Small intestine (tissue), 7 donors: ENCODE measurements around the gene FXYD5. TPM values are rescaled to one million over a fixed set of nuclear protein-coding genes. Genes with fewer than 3 reads are reported as not detected.

Experiments
- DNase-seq, 2 donors: peaks; one replicate each; pipeline versions ENCODE4 v3.0.0 to v3.0.0-alpha.2; 2013
- FAIRE-seq: peaks from 2 replicates; lab custom pipeline; 2012; peaks lifted over from hg19 to GRCh38; lab: Jason Lieb, UNC
- H3K27ac ChIP-seq, 3 donors: one replicate each; pipeline ENCODE4 v1.5.1; 2013; ENCODE audit warnings: low read length in 2 of 3, mild to moderate bottlenecking in 2 of 3, control low read depth in 1 of 3, inconsistent platforms in 1 of 3, low read depth in 1 of 3, moderate library complexity in 1 of 3
- H3K27me3 ChIP-seq, 3 donors: one replicate each; pipeline ENCODE4 v1.6.1; 2013; ENCODE audit warnings: low read length in 3 of 3, inconsistent platforms in 1 of 3; ENCODE audit not compliant: control insufficient read depth in 3 of 3, insufficient read depth in 3 of 3
- H3K36me3 ChIP-seq, 3 donors: one replicate each; pipeline ENCODE4 v1.6.1; 2013; ENCODE audit warnings: low read length in 3 of 3, inconsistent platforms in 1 of 3, low read depth in 1 of 3, mild to moderate bottlenecking in 1 of 3, moderate library complexity in 1 of 3; ENCODE audit not compliant: control insufficient read depth in 3 of 3, insufficient read depth in 2 of 3
- H3K4me1 ChIP-seq, 3 donors: one replicate each; pipeline ENCODE4 v1.6.1; 2013; ENCODE audit warnings: low read length in 2 of 3, inconsistent platforms in 1 of 3, low read depth in 1 of 3, mild to moderate bottlenecking in 1 of 3, moderate library complexity in 1 of 3; ENCODE audit not compliant: control insufficient read depth in 3 of 3, insufficient read depth in 2 of 3
- H3K4me3 ChIP-seq, 3 donors: one replicate each; pipeline ENCODE4 v1.5.1; 2013; ENCODE audit warnings: low read length in 3 of 3, control low read depth in 1 of 3, inconsistent platforms in 1 of 3, low read depth in 1 of 3, mild to moderate bottlenecking in 1 of 3, moderate library complexity in 1 of 3
- H3K9me3 ChIP-seq, 2 donors: one replicate each; pipeline ENCODE4 v1.6.1; 2013; ENCODE audit warnings: low read depth in 1 of 2, low read length in 1 of 2; ENCODE audit not compliant: control insufficient read depth in 2 of 2, insufficient read depth in 1 of 2
- WGBS, 3 donors: extraction: QIAGEN DNeasy Blood & Tissue Kit; methylation state at CpG; one replicate each; pipeline ENCODE4 v1.1.7; 2013; 5-methylcytosine and 5-hydroxymethylcytosine counted together
- polyA plus RNA-seq, 4 donors: library from polyadenylated mRNA; stranded (reverse) in 3 of 4; unstranded in 1 of 4; fragments of 200-250 nt in 3 of 4; fragments of 120-200 nt in 1 of 4; gene quantifications; one replicate each; pipeline versions ENCODE4 v1.2.1 to v1.2.3, GENCODE V29; 2013
- donor health status: healthy with polysubstance abuse.
- donor health status: control.
- donor health status: control.
- donor health status: Bipolar disorder and iron deficiency.
- donor health status: healthy.

The FXYD5 gene
- polyA plus RNA-seq, 4 donors, result 3.4 to 60.5 (median 30.2) TPM

GRCh38 chr19:35167251-35168119, 12.9 kb downstream of the FXYD5 start:
- Histone ChIP-seq H3K36me3 (peaks cover 2 to 35% (median 8%) of the 10 kb centered on the region in 3 donors), H3K4me3 (no peak overlapping the region), H3K4me1 (no peaks in the 10 kb centered on the region), H3K9me3 (peaks cover 0 to 36% of the 10 kb centered on the region in 2 donors), H3K27ac (no peak overlapping the region), H3K27me3 (no peaks in the 10 kb centered on the region)
- FAIRE-seq (no peak), DNase-seq (no peak)
- 68 to 74% (median 70%) methylated on average over 5 of the region's 5 CpGs for WGBS, 3 donors

DNA sequence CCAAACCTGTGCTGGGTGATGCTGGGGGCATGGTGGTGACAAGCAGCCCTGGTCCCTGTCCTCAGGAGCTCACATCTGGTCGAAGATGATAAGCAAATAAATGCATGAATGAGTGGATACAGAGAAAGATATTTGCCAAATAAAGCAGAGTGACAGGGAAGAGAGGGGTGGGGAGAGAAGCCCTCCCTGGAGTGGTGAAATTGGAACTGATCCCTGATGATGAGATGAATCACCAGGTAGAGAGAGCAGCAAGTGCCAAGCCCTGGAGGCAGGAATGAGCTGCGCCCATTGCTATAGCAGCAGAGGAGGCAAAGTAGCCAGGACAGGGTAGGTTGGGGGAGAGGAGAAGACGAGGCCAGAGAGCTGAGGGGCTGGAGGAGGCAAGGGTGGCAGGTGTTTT, 13.7 kb downstream of the FXYD5 start:
- 61 to 80% (median 64%) methylated on average over 3 of the region's 3 CpGs for WGBS, 3 donors

GRCh38 chr19:35169221-35169995, 14.9 kb downstream of the FXYD5 start:
- Histone ChIP-seq H3K4me1 (no peaks in the 10 kb centered on the region), H3K27ac (no peak overlapping the region), H3K4me3 (no peak overlapping the region), H3K36me3 (peaks cover 2 to 26% (median 8%) of the 10 kb centered on the region in 3 donors), H3K9me3 (peaks cover 0 to 29% of the 10 kb centered on the region in 2 donors), H3K27me3 (no peaks in the 10 kb centered on the region)
- no peak for DNase-seq
- WGBS, 3 donors, result 70 to 77% (median 72%) methylated on average over 18 of the region's 18 CpGs
- no peak for FAIRE-seq

More for the DNA sequence above, 13.7 kb downstream of the FXYD5 start:
- peaks cover 0 to 36% of the 10 kb centered on the region in 2 donors for H3K9me3 ChIP-seq
- no peaks in the 10 kb centered on the region for H3K27me3 ChIP-seq
- H3K27ac ChIP-seq, result no peak overlapping the region
- H3K36me3 ChIP-seq, result peaks cover 2 to 32% (median 8%) of the 10 kb centered on the region in 3 donors
- H3K4me1 ChIP-seq, result no peaks in the 10 kb centered on the region
- no peak overlapping the region for H3K4me3 ChIP-seq
- DNase-seq (no peak), FAIRE-seq (no peak)

- no peaks in the 10 kb centered on the region for H3K27me3 ChIP-seq
- peaks cover 2 to 26% (median 8%) of the 10 kb centered on the region in 3 donors for H3K36me3 ChIP-seq
- no peak for DNase-seq
- no peak overlapping the region for H3K27ac ChIP-seq
- FAIRE-seq, result no peak
- H3K4me3 ChIP-seq, result no peak overlapping the region
- WGBS, 3 donors, result 70 to 80% (median 76%) methylated on average over 6 to 7 of the region's 7 CpGs
- H3K4me1 ChIP-seq, result no peaks in the 10 kb centered on the region
- peaks cover 0 to 19% of the 10 kb centered on the region in 2 donors for H3K9me3 ChIP-seq
Observed at GRCh38 chr19:35170359-35171061, 16.0 kb downstream of the FXYD5 start.

DNA sequence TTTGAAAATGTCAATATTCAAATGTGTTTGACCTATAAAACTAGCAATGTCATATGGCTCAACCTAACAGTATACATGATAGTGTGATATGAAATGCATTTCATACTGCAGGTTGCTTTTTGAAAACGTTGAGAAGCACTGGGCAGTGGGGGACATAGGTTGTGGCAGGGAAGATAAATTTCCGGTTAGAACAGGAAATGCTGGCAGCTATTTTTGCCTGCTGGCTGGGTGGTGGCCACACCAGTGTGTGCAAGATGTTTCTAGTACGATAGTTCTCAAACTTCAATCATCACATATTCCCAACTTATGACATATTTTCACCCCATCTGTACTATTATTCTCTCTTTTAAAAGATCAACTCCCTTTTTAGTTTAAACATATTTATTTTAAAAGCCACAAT, 17.2 kb downstream of the FXYD5 start:
- no peak overlapping the region for H3K27ac ChIP-seq
- DNase-seq (no peak), FAIRE-seq (no peak)
- H3K4me3 ChIP-seq, result no peak overlapping the region
- H3K9me3 ChIP-seq, result peaks cover 0 to 7% of the 10 kb centered on the region in 2 donors
- peaks cover 0 to 2% (median 0%) of the 10 kb centered on the region in 3 donors for H3K4me1 ChIP-seq
- no peaks in the 10 kb centered on the region for H3K27me3 ChIP-seq
- peaks cover 0 to 16% (median 0%) of the 10 kb centered on the region in 3 donors for H3K36me3 ChIP-seq
- 48 to 51% (median 49%) methylated on average over 3 of the region's 3 CpGs for WGBS, 3 donors

DNA sequence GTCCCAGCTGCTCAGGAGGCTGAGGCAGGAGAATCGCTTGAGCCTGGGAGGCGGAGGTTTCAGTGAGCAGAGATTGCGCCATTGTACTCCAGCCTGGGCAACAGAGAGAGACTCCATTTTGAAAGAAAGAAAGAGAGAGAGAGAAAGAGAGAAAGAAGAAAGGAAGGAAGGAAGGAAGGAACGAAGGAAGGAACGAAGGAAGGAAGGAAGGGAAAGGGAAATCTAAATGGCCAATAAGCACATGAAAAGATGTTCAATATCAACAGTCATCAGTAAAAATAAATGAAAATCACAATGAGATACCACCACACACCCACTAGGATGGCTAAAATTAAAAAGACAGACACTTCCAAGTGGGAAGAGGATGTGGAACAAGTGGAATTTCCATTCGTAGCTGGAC, 19.7 kb downstream of the FXYD5 start:
- H3K4me3 ChIP-seq, result no peak overlapping the region
- H3K36me3 ChIP-seq, result peaks cover 0 to 11% (median 0%) of the 10 kb centered on the region in 3 donors
- no peaks in the 10 kb centered on the region for H3K27me3 ChIP-seq
- peaks cover 0 to 6% of the 10 kb centered on the region in 2 donors for H3K9me3 ChIP-seq
- H3K27ac ChIP-seq, result no peak overlapping the region
- FAIRE-seq, result no peak
- H3K4me1 ChIP-seq, result peaks cover 0 to 2% (median 0%) of the 10 kb centered on the region in 3 donors
- DNase-seq, result no peak
- WGBS, 3 donors, result 88 to 92% (median 90%) methylated on average over 6 of the region's 6 CpGs

- FAIRE-seq, result no peak
- 64 to 73% (median 69%) methylated on average over 3 of the region's 3 CpGs for WGBS, 3 donors
- DNase-seq, result no peak
Observed at GRCh38 chr19:35176181-35176570, 21.6 kb downstream of the FXYD5 start.

More at GRCh38 chr19:35176181-35176570, 21.6 kb downstream of the FXYD5 start:
- H3K36me3 ChIP-seq, result no peaks in the 10 kb centered on the region
- H3K9me3 ChIP-seq, result peaks cover 0 to 6% of the 10 kb centered on the region in 2 donors
- H3K27me3 ChIP-seq, result no peaks in the 10 kb centered on the region
- H3K27ac ChIP-seq, result no peak overlapping the region
- H3K4me1 ChIP-seq, result peaks cover 0 to 2% (median 0%) of the 10 kb centered on the region in 3 donors
- H3K4me3 ChIP-seq, result no peak overlapping the region
